Prostate gland (tissue), 2 donors: ENCODE data around the gene TNP2. TPM values are rescaled to one million over a fixed set of nuclear protein-coding genes. Genes with fewer than 3 reads are reported as not detected.
"Not testable (repeated sequence)": the region's sequence is repeated elsewhere in the genome, so short reads cannot be mapped to it uniquely, and the experiment has no call there.

Experiments
- DNase-seq: peaks from one replicate; pipeline ENCODE4 v3.0.0-alpha.2; 2019; ENCODE audit warnings: low spot score
- H3K27ac ChIP-seq, 2 donors: fragments of 200-600 bp; sonication (generic); 2 replicates each; pipeline ENCODE4 v1.5.1; 2017 to 2019
- H3K27me3 ChIP-seq: fragments of 200-600 bp; sonication (generic); replicated peaks from 2 replicates; pipeline ENCODE4 v1.5.1; 2019; ENCODE audit not compliant: insufficient read depth
- H3K36me3 ChIP-seq, 2 donors: fragments of 200-600 bp; sonication (generic); 1 replicate in 1 of 2; 2 replicates in 1 of 2; pipeline versions ENCODE4 v1.5.1 to v1.8.1; 2017 to 2019
- H3K4me1 ChIP-seq: fragments of 200-600 bp; sonication (generic); replicated peaks from 2 replicates; pipeline ENCODE4 v1.5.1; 2019
- H3K4me3 ChIP-seq, 2 donors: fragments of 200-600 bp; sonication (generic); 2 replicates each; pipeline ENCODE4 v1.5.1; 2017 to 2019
- H3K9me3 ChIP-seq: fragments of 200-600 bp; sonication (generic); 2 replicates; pipeline ENCODE4 v1.5.1; 2017
- POLR2A ChIP-seq: fragments of 450-650 bp; IDR thresholded peaks from one replicate; pipeline ENCODE4 v1.6.1; 2016; ENCODE audit warnings: antibody characterized with exemption, mild to moderate bottlenecking
- POLR2AphosphoS5 ChIP-seq: sonication (generic); formaldehyde crosslinking; IDR thresholded peaks from one replicate; pipeline ENCODE4 v1.6.1; 2017; ENCODE audit warnings: antibody characterized with exemption
- WGBS: methylation state at CpG from one replicate; pipeline ENCODE4 v1.1.5; 2018; 5-methylcytosine and 5-hydroxymethylcytosine counted together
- intact Hi-C: fragments of 100-400 bp; cut with DNase I; formaldehyde crosslinking; loops from one replicate; pipeline ENCODE4 v1.14.2; 2022
- total RNA-seq, 2 donors: library from RNA; depleted of rRNA; stranded (reverse); fragments of >200 nt; gene quantifications; one replicate each; pipeline ENCODE4 v1.1.0, GENCODE V29; 2016
- TF ChIP-seq, protein P1 (sequence below), 4 experiments: fragments of 200-600 bp in 2 of 4; fragments of 450-650 bp in 2 of 4; sonication (generic) in 2 of 4; IDR thresholded peaks; 1 replicate in 3 of 4; 2 replicates in 1 of 4; pipeline ENCODE4 v1.5.1; 2016 to 2019; ENCODE audit warnings: antibody characterized with exemption in 4 of 4, mild to moderate bottlenecking in 2 of 4, moderate library complexity in 2 of 4

Gene TNP2
- total RNA-seq, 2 donors from 2014 or later = not detected

DNA sequence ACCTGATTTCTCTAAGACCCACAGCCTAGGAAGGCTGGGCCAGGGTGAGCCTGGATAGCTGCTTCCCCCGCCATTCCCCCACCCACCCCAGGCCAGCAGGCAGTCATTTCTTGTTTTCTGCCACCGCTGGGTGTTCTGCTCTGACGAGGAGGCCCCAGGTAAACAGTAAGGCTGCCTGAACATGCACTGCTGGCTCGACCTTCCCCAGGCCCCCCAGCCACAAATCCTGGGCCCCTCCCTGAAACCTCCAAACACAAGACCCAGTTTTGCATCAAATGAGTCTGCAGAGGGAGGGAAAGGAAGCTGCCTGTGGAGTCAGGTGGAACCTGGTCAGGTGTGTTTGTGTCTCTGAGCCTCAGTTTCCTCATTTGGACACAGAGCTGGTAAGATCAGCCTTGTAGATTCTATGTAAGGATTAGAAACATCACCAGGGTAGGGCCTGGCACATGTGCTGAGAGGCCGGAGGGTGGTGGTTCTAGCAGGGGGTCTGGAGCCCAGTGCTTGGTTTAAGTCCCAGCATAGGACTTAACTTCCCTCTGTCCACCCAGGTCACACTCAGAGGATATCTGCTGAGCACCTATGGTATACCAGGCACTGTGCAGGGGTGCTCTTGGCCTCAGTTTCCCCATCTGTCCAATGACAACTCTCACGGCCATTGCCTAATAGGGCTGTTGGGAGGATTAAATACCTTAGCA lies 30.9 kb upstream of the TNP2 start:
- H3K4me3 ChIP-seq = no peak overlapping the region
- H3K9me3 ChIP-seq = no peaks in the 10 kb centered on the region
- no peaks in the 10 kb centered on the region for H3K36me3 ChIP-seq
- TF ChIP-seq POLR2AphosphoS5 (no peak), POLR2A (no peak)
- TF ChIP-seq, protein P1, sequence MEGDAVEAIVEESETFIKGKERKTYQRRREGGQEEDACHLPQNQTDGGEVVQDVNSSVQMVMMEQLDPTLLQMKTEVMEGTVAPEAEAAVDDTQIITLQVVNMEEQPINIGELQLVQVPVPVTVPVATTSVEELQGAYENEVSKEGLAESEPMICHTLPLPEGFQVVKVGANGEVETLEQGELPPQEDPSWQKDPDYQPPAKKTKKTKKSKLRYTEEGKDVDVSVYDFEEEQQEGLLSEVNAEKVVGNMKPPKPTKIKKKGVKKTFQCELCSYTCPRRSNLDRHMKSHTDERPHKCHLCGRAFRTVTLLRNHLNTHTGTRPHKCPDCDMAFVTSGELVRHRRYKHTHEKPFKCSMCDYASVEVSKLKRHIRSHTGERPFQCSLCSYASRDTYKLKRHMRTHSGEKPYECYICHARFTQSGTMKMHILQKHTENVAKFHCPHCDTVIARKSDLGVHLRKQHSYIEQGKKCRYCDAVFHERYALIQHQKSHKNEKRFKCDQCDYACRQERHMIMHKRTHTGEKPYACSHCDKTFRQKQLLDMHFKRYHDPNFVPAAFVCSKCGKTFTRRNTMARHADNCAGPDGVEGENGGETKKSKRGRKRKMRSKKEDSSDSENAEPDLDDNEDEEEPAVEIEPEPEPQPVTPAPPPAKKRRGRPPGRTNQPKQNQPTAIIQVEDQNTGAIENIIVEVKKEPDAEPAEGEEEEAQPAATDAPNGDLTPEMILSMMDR (IDR thresholded peaks at IDR 0.05) = no peak
- WGBS = 73% methylated on average over 6 of the region's 6 CpGs
- H3K27ac ChIP-seq = no peak overlapping the region
- peaks cover 2% of the 10 kb centered on the region for H3K4me1 ChIP-seq
- H3K27me3 ChIP-seq = no peaks in the 10 kb centered on the region
- intact Hi-C loops = no loop called here
- no peak for DNase-seq

DNA sequence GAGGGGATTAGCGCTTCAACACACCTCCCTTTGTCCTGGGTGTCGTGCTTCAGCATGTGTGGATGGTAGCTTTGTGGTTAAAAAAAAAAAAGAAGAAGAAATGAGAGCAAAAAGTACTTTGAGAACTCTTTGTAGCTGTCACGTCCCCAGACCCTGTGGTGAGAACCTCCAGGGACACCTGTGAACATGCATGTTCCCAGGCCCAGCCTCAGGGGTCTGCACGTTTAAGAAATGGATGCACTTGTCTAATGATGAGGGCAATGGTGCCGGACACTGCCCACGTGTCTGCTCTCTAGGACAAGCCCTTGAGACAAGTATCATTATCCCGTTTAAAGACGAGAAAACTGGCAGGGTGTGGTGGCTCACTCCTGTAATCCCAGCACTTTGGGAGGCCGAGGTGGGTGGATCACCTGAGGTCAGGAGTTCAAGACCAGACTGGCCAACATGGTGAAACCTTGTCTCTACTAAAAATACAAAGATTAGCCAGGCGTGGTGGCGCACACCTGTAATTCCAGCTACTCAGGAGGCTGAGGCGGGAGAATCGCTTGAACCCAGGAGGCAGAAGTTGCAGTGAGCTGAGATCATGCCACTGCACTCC lies 29.9 kb upstream of the TNP2 start:
- intact Hi-C loops, H3K4me3 ChIP-seq, H3K4me1 ChIP-seq, H3K36me3 ChIP-seq, H3K27me3 ChIP-seq, H3K27ac ChIP-seq, DNase-seq, H3K9me3 ChIP-seq: not testable (repeated sequence)
- WGBS = 75% methylated on average over 13 of the region's 13 CpGs

DNA sequence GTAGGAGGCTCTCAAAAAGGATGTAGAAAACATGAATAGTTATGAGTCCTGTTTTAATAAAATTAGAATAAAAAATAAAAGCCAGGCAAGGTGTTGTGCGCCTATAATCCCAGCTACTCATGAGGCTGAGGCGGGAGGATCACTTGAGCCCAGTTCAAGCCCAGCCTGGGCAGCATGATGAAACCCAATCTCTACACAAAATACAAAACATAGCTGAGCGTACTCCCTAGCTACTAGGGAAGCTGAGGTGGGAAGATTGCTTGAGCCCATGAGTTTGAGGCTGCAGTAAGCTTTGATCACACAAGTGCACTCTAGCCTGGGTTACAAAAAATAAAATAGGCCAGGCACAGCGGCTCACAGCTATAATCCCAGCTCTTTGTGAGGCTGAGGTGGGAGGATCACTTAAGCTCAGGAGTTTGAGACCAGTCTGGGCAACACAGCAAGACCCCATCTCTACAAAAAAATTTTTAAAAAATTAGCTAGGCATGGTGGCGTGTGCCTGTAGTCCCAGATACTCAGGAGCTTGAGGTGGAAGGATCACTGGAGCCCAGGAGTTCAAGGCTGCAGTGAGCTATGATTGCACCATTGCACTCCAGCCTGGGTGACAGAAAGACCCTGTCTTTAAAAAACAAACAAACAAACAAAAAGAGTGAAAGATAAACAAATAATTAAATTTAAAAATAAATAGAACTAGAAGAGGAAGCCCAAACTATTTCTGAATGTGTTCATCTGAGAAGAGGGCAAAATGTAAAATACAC lies 29.2 kb upstream of the TNP2 start:
- H3K9me3 ChIP-seq = no peaks in the 10 kb centered on the region
- no peak for DNase-seq
- H3K4me1 ChIP-seq = peaks cover 2% of the 10 kb centered on the region
- 78% methylated on average over 5 of the region's 5 CpGs for WGBS
- intact Hi-C loops = no loop called here
- no peaks in the 10 kb centered on the region for H3K36me3 ChIP-seq
- TF ChIP-seq POLR2AphosphoS5 (no peak), POLR2A (no peak)
- TF ChIP-seq, protein P1 (IDR thresholded peaks at IDR 0.05) = no peak
- H3K27me3 ChIP-seq = no peaks in the 10 kb centered on the region
- H3K4me3 ChIP-seq = no peak overlapping the region
- H3K27ac ChIP-seq = peak overlapping the region; percentile 49 to 55

DNA sequence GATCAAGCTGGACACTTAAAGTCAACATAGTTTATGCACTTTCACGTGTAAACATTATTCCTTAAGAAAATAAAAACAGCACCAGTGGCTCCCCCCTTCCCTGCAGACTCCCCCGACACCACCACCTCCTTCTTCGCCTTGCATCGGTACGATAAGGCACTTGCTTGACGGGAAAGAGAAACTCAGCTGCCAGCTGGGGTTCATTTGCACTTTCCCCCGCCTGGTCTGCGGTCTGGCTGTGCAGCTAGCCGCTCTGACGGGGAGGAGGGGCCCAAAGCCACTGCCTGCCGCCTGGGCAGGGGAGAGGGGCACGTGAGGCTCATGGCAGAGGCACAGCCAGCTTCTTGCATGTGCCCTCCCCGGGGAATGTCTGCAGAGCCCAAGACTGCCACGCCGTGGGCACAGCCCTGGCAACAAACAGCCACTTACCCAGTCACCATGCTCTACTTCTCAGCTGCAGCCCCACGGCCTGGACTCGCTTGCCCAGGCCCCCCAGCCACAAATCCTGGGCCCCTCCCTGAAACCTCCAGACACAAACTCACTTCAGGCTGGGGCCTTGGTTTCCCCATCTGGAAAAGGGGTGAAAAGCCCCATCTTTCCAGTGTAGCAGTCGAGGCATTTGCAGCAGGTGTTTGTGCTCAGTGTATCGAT lies 28.5 kb upstream of the TNP2 start:
- TF ChIP-seq POLR2A (no peak), POLR2AphosphoS5 (peak; percentile 76)
- TF ChIP-seq, protein P1 (IDR thresholded peaks at IDR 0.05) = peak in 2 of 4 experiments; percentile 33 to 40
- peak; percentile 84 for DNase-seq
- intact Hi-C loops = no loop called here
- Histone ChIP-seq H3K27me3 (no peaks in the 10 kb centered on the region), H3K9me3 (no peaks in the 10 kb centered on the region), H3K27ac (peak overlapping the region; percentile 49 to 55), H3K4me3 (peak overlapping the region in 1 of 2 donors; percentile 5), H3K36me3 (no peaks in the 10 kb centered on the region), H3K4me1 (peaks cover 2% of the 10 kb centered on the region)
- 7% methylated on average over 19 of the region's 19 CpGs for WGBS
